KOPT-K1 (cell line): ENCODE results near the gene NRCAM.

Experiments
- H3K27ac ChIP-seq: fragments of 200-600 bp; sonication (generic); 2 replicates; pipeline ENCODE4 v1.5.1; 2016; ENCODE audit warnings: antibody characterized with exemption, mild to moderate bottlenecking, low read depth, low read length; ENCODE audit not compliant: poor library complexity, severe bottlenecking
- H3K36me3 ChIP-seq: fragments of 200-600 bp; sonication (generic); 2 replicates; pipeline ENCODE4 v1.5.1; 2017; ENCODE audit warnings: antibody characterized with exemption, mild to moderate bottlenecking, low read length, moderate library complexity; ENCODE audit not compliant: insufficient read depth
- H3K9me3 ChIP-seq: fragments of 200-600 bp; sonication (generic); 2 replicates; pipeline ENCODE4 v1.5.1; 2017; ENCODE audit warnings: antibody characterized with exemption, low read length, mild to moderate bottlenecking; ENCODE audit not compliant: insufficient read depth, poor library complexity, severe bottlenecking

The NRCAM gene

GRCh38 chr7:108109221-108109908 lies 346.9 kb downstream of the NRCAM start:
- Histone ChIP-seq H3K36me3 (no peaks in the 10 kb centered on the region), H3K27ac (no peak overlapping the region), H3K9me3 (no peaks in the 10 kb centered on the region)

GRCh38 chr7:108108131-108108530 lies 348.1 kb downstream of the NRCAM start:
- no peaks in the 10 kb centered on the region for H3K9me3 ChIP-seq
- no peaks in the 10 kb centered on the region for H3K36me3 ChIP-seq
- H3K27ac ChIP-seq, result no peak overlapping the region

- H3K9me3 ChIP-seq, result no peaks in the 10 kb centered on the region
- H3K36me3 ChIP-seq, result no peaks in the 10 kb centered on the region
- no peak overlapping the region for H3K27ac ChIP-seq
Measured at GRCh38 chr7:108104324-108104723, 351.9 kb downstream of the NRCAM start.

- H3K9me3 ChIP-seq, result no peaks in the 10 kb centered on the region
- no peak overlapping the region for H3K27ac ChIP-seq
- no peaks in the 10 kb centered on the region for H3K36me3 ChIP-seq
Measured at GRCh38 chr7:108103558-108104298, 352.5 kb downstream of the NRCAM start.

- H3K27ac ChIP-seq, result no peak overlapping the region
- H3K9me3 ChIP-seq, result no peaks in the 10 kb centered on the region
- no peaks in the 10 kb centered on the region for H3K36me3 ChIP-seq
Measured at GRCh38 chr7:108102671-108103312, 353.4 kb downstream of the NRCAM start.

GRCh38 chr7:108101759-108102158 lies 354.5 kb downstream of the NRCAM start:
- H3K36me3 ChIP-seq, result no peaks in the 10 kb centered on the region

GRCh38 chr7:108099713-108100112 lies 356.5 kb downstream of the NRCAM start:
- Histone ChIP-seq H3K9me3 (no peaks in the 10 kb centered on the region), H3K27ac (no peak overlapping the region), H3K36me3 (no peaks in the 10 kb centered on the region)

More at GRCh38 chr7:108101759-108102158, 354.5 kb downstream of the NRCAM start:
- Histone ChIP-seq H3K9me3 (no peaks in the 10 kb centered on the region), H3K27ac (no peak overlapping the region)

- no peaks in the 10 kb centered on the region for H3K9me3 ChIP-seq
- no peaks in the 10 kb centered on the region for H3K36me3 ChIP-seq
- H3K27ac ChIP-seq, result no peak overlapping the region
Measured at GRCh38 chr7:108097703-108098102, 358.5 kb downstream of the NRCAM start.
